Uterus (tissue), 2 donors: Measurements from ENCODE around the gene SPATA22.

Source experiments
- CTCF ChIP-seq, 4 experiments: fragments of 200-600 bp in 2 of 4; fragments of 450-650 bp in 2 of 4; sonication (generic) in 2 of 4; IDR thresholded peaks; one replicate each; pipeline ENCODE4 v1.5.1; 2016 to 2019; ENCODE audit warnings: antibody characterized with exemption in 4 of 4, mild to moderate bottlenecking in 2 of 4, moderate library complexity in 1 of 4
- POLR2A ChIP-seq, 2 donors: fragments of 450-650 bp; IDR thresholded peaks; one replicate each; pipeline ENCODE4 v1.6.1; 2016; ENCODE audit warnings: antibody characterized with exemption in 2 of 2, mild to moderate bottlenecking in 1 of 2, moderate library complexity in 1 of 2

- no peak for TF ChIP-seq CTCF (IDR thresholded peaks at IDR 0.05)
- no peak for TF ChIP-seq POLR2A (IDR thresholded peaks at IDR 0.05)
These were observed 2.6 kb upstream of the SPATA22 start for GRCh38 chr17:3474212-3474611.
